ENCODE results near the gene MMP11.

The MMP11 gene

GRCh38 chr22:23781065-23781464 is 8.4 kb downstream of the MMP11 start:
- DNase-seq (ENCODE audit: low spot score): no peak

- DNase-seq (ENCODE audit: low spot score): peak; percentile 92
Observed at GRCh38 chr22:23781511-23782183, 9.0 kb downstream of the MMP11 start.

- DNase-seq (ENCODE audit: low spot score): no peak
Observed at GRCh38 chr22:23782252-23782651, 9.6 kb downstream of the MMP11 start.

- no peak for DNase-seq (ENCODE audit: low spot score)
Observed at GRCh38 chr22:23782703-23783102, 10.1 kb downstream of the MMP11 start.

- DNase-seq (ENCODE audit: low spot score): no peak
Observed at GRCh38 chr22:23783265-23784150, 10.9 kb downstream of the MMP11 start.

GRCh38 chr22:23784215-23784732 is 11.6 kb downstream of the MMP11 start:
- DNase-seq (ENCODE audit: low spot score): no peak

GRCh38 chr22:23786261-23786710 is 13.6 kb downstream of the MMP11 start:
- no peak for DNase-seq (ENCODE audit: low spot score)

GRCh38 chr22:23786752-23787599 is 14.3 kb downstream of the MMP11 start, which contains the start of gene SMARCB1:
SMARCB1 (plus strand) TSS chr22:23786966; CDS start chr22:23787170, 204 bp downstream.
- peak; percentile 97 for DNase-seq (ENCODE audit: low spot score)

GRCh38 chr22:23787600-23787896 is 14.9 kb downstream of the MMP11 start:
- no peak for DNase-seq (ENCODE audit: low spot score)

GRCh38 chr22:23787910-23788309 is 15.3 kb downstream of the MMP11 start:
- no peak for DNase-seq (ENCODE audit: low spot score)

- DNase-seq (ENCODE audit: low spot score): no peak
Observed at GRCh38 chr22:23789121-23789520, 16.5 kb downstream of the MMP11 start.

- no peak for DNase-seq (ENCODE audit: low spot score)
Observed at GRCh38 chr22:23789638-23790037, 17.0 kb downstream of the MMP11 start.

- peak; percentile 84 for DNase-seq (ENCODE audit: low spot score)
Observed at GRCh38 chr22:23790819-23791737, 18.4 kb downstream of the MMP11 start.

- DNase-seq (ENCODE audit: low spot score): no peak
Observed at GRCh38 chr22:23791738-23792645, 19.3 kb downstream of the MMP11 start.

GRCh38 chr22:23793326-23793725 is 20.7 kb downstream of the MMP11 start:
- no peak for DNase-seq (ENCODE audit: low spot score)

GRCh38 chr22:23796461-23796860 is 23.8 kb downstream of the MMP11 start:
- no peak for DNase-seq (ENCODE audit: low spot score)

- no peak for DNase-seq (ENCODE audit: low spot score)
Observed at GRCh38 chr22:23800297-23801237, 27.9 kb downstream of the MMP11 start.

GRCh38 chr22:23801238-23801821 is 28.7 kb downstream of the MMP11 start:
- DNase-seq (ENCODE audit: low spot score): no peak

All from AG20443 (cell line).